SHP77 (cell line): ENCODE data around the gene FRMD6.
"Not testable (repeated sequence)": the region's sequence is repeated elsewhere in the genome, so short reads cannot be mapped to it uniquely, and the experiment has no call there.

Source experiments
- DNase-seq, 2 experiments: peaks; one replicate each; lab custom pipeline; 2025; lab: John Stamatoyannopoulos, UW

Gene FRMD6

DNA sequence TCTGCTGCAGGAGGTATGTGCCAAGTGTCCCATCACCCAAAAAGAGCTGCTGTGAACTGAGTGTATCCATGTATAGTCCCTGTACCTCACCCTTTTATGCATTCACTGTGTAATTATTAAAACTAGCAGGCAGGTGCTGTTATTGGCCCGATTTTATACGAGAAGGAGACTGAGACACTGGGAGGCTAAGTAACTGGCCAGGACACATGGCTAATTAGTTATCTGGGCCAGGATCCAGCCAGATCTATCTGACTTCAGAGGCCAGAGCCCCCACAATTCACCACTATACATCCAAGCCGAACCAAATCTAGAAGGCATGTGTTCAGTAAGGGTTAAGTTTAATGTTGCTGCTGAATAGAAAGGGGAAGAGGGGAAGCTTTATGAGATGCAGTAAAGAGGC, 73.4 kb downstream of the FRMD6 start:
- no peak for DNase-seq

DNA sequence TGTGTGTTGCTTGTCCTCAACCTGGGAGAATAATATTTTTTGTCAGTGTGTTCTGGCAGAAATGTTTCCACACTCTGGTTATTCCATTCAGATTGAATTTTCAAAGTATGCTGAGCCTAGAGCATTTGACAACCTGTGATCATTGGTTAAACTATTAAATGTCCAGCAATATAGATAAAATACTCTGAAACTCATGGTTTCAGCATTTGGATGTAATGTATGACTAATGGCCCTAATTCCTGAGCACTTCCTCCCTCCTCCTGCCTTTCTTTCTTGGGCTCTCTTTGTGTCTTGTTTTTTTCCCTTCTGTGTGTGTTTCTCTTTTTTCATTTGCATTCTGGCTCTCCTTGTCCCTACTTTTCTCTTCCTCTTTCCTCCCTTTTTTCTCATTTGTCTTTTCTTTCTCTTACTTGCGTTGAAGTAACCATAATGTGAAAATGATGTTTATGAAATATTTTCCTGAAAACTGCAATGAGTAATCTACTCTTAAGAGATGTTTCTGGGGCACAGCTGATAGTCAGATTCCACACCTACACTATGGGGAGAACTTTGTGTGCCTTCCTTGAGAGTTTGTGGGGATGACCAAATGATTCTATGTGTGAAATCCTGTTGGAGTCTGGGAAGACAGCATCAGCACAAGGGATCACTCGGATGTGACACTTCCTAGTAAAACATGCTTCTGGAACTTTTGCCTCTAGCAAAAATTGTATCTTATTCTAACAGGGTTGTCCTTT, 74.6 kb downstream of the FRMD6 start:
- no peak for DNase-seq

- no peak for DNase-seq
Measured at GRCh38 chr14:51727526-51727925, 75.8 kb downstream of the FRMD6 start.

DNA sequence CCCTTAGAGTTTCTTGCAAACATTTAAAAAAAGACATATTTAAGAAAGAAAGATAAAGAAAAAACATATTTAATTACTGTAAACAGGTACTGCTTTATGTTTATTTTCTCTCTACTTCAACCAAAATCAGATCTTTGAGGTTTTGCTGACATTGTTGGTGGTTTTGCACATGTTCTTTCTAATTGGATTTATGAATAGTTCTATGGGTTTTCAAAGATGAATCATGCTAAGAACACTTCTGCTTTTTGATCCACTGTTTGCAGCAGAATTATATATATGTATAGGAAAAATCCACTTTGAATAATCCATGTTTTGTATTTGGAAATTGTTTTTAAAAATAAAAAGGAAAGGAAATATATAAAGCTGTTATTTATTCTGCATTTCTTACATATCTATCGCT, 78.4 kb downstream of the FRMD6 start:
- no peak for DNase-seq

DNA sequence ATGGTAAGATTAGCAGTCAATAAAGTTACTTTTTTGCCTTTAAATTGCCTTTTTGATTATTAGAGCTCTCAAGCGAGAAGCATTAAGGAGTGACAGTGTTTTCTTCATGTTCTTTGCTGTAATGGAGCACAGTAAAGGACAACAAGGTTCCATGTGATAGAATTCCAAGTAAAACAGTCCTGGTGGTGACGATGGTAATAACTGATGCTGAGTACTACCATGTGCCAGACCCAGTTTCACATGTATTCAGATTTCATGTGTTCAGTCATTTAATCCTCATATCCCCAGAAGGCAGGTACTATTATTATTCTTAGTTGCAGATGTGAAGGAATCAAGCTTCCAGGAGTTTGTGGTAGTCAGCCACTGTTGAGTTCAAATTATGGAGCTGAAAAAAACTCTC, 79.0 kb downstream of the FRMD6 start:
- DNase-seq: no peak

- no peak for DNase-seq
Measured at GRCh38 chr14:51732494-51733112, 80.9 kb downstream of the FRMD6 start.

GRCh38 chr14:51733147-51733546, 81.4 kb downstream of the FRMD6 start:
- no peak for DNase-seq

DNA sequence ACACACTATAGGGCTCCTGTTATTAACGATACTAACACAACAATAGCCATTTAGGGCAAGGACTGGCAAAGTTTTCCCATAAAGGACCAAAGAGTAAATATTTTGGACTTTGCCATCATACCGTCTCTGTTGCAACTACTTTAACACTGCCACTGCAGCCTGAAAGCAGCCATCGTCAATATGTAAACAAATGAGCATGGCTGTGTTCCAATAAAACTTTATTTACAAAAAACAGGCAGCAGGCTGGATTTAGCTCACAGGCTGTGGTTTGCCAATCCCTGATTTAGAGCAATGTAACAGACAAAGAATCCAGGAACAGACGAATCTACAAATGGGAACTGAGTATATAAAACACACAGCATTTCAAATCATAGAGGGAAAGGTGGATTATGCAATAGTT, 84.1 kb downstream of the FRMD6 start:
- DNase-seq: peak; percentile 22 to 31

GRCh38 chr14:51738754-51739153, 87.0 kb downstream of the FRMD6 start:
- DNase-seq: peak in 1 of 2 experiments; percentile 26

DNA sequence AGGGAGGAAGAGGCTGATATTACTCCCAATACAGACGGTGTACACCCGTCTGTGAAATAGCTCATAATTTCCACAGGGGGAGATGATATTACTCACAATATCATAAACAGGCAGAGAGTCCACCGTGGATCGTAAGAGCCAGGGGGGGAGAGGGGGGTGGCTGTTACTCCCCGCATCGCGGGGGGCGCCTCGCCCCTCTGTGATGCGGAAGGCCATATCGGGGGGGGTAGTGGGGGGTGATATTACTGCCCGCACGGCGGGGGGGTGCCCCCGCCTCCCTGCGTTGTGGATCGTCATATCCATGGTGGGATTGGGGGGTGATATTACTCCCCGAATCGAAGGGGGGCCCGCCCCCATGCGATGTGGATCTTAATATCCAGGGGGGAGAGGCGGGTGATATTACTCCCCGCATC, 91.9 kb downstream of the FRMD6 start:
- no peak for DNase-seq

DNA sequence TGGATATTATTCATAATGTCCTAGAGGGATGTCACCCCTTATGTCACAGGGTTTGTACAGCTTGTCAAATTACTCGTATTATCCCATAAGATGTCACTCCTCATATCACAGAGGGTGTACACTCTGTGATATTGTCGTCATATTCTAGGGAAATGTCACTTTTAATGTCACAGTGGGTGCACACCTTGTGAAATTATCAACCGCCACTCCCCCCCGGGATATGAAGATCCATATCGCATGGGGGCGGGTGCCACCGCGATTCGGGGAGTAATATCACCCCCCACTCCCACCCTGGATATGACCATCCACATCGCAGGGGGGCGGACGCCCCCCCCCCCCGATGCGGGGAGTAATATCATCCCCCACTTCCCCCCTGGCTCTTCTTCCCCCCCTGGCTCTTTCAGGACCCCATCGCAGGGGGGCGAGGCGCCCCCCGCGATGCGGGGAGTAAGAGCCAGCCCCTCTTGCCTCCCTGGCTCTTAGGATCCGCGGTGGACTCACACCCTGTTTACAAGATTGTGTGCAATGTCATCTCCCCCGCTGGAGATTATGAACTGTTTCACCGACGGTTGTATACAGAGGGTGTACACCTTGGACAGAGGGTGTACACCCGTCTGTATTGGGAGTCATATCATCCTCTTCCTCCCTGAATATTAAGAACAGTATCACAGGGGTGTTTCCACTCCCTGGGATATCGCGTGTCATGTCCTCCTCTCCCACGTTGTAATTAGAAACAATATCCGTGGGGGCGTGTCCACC, 92.8 kb downstream of the FRMD6 start:
- no peak for DNase-seq

- not testable (repeated sequence) for DNase-seq
Measured at GRCh38 chr14:51746823-51747222, 95.1 kb downstream of the FRMD6 start.

- no peak for DNase-seq
Measured at GRCh38 chr14:51750542-51750941, 98.8 kb downstream of the FRMD6 start.

DNA sequence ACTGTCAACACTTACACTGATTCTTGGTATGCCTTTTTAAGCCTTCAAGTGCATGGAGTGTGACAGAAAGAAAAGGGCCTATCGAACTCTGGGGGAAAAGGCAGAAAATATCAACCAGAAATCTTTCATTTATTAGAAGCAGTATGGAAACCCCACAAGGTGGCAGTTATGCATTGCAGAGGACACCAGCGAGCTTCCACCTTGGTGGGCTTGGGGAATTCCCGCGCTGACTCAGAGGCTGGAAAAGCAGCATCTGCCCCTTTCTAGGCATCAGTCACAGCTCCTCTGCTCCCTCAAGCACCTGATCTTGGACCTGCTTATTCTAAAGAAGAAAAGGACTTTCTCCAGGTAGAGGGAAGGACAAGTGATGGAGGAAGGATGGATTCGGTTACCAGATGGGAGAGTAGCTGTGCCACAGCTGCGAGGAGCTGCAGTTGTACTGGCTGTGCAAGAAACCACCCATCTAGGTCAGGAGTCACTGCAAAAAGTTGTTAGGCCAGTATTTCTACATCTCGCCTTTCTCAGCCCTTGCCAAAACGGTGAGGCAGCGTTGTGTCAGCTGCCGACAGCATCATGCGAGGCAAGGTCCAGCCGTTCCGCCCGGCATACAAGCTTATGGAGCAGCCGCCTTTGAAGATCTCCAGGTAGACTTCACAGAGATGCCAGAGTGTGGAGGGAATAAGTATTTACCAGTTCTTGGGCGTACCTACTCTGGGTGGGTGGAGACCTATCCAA, 100.1 kb downstream of the FRMD6 start:
- not testable (repeated sequence) for DNase-seq

GRCh38 chr14:51757756-51758155, 106.0 kb downstream of the FRMD6 start:
- DNase-seq: not testable (repeated sequence)

- no peak for DNase-seq
Measured at GRCh38 chr14:51759950-51760349, 108.2 kb downstream of the FRMD6 start.

GRCh38 chr14:51765726-51766125, 114.0 kb downstream of the FRMD6 start:
- DNase-seq: not testable (repeated sequence)

- DNase-seq: not testable (repeated sequence)
Measured at GRCh38 chr14:51766586-51766985, 114.9 kb downstream of the FRMD6 start.

- not testable (repeated sequence) for DNase-seq
Measured at GRCh38 chr14:51769261-51769660, 117.6 kb downstream of the FRMD6 start.

DNA sequence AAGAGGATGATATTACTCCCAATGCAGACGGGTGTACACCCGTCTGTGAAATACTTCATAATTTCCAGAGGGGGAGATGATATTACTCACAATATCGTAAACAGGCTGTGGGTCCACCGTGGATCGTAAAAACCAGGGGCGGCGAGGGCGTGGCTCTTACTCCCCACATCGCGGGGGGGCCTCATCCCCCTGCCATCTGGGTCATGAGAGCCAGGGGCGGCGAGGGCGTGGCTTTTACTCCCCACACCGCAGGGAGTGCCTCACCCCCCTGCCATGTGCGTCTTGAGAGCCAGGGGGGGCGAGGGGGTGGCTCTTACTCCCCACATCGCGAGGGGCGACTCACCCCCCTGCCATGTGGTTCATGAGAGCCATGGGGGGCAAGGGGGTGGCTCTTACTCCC, 122.5 kb downstream of the FRMD6 start:
- no peak for DNase-seq

GRCh38 chr14:51776102-51776894, 124.6 kb downstream of the FRMD6 start:
- peak; percentile 68 to 74 for DNase-seq
